Fibroblast of skin of right biceps (primary cell): Measurements from ENCODE around the gene TPD52L1.
A peak's percentile ranks its signal among the peaks of the same experiment; 100 is the strongest.

Experiments used
- DNase-seq: peaks from one replicate; pipeline ENCODE4 v3.0.0-alpha.2; 2013

TPD52L1 gene

DNA sequence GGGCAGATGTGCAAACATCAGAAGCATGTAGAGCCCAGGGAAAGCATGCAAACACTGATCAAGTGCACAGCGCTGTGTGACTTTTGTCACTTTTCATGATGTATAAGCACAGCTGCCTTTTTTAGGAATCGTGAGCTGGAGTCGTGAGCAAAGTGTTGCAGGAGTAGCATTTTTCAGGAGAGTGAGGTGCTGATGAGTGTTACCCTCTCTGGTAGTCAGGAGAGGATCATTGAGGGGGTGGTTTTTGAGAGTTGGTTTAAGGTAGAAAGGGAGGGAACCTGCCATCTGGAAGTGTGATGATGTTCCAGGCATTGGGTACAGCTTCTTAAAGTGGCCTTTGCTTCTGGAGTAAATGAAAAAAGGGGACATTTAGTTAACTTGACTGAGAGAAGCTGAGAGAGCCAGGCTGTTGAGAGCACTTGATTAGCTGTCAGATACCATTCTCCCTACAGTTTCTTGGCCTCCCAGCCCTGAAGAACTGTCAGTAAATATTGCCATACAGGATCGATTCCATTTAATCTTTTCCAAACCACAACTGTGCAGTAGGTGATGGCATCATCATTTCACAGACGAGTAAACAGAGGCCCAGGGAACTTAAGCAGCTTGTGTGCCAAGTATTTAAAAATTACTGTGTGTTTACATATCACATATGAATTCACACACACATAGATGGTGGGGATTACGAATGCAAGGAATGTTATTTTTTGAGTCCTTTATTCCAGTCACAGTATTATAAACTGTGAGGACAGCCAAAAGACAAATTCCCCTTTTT lies 28.9 kb downstream of the TPD52L1 start:
- DNase-seq, result no peak

DNA sequence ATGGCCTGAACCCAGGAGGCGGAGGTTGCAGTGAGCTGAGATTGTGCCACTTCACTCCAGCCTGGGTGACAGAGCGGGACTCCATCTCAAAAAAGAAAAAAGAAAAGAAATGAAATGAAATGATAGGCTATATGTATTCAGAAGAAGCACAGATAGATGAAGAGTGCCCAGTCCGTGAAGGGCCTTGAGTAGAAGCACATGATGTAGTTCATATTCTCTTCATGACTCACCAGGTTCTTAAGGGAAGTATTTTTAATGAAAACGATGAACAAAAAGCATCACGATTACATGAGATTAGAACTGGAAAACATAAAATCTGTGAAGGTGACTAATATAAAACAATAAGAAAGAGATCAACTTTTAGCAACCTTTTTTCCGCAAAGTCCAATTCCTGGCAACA lies 29.8 kb downstream of the TPD52L1 start:
- DNase-seq, result peak; percentile 43

DNA sequence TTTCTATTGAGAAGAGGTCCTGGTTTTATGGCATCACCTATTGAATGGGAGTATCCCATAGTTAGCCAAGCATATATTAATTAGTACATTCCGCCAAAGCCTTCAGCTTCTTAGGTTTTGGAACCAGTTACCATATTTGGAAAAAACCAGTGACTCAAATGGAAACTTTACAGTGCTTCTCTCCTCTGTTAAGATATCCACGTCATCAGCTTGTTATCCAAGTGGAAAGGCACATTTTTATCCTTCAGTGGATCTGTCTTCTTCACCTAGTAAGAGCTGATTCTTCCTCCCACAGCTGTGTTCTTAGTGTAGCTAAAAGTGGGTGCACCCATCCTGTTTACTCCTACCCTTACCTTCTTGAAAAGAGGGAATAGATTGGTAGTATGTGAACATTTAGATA lies 34.5 kb downstream of the TPD52L1 start:
- peak; percentile 56 for DNase-seq

DNA sequence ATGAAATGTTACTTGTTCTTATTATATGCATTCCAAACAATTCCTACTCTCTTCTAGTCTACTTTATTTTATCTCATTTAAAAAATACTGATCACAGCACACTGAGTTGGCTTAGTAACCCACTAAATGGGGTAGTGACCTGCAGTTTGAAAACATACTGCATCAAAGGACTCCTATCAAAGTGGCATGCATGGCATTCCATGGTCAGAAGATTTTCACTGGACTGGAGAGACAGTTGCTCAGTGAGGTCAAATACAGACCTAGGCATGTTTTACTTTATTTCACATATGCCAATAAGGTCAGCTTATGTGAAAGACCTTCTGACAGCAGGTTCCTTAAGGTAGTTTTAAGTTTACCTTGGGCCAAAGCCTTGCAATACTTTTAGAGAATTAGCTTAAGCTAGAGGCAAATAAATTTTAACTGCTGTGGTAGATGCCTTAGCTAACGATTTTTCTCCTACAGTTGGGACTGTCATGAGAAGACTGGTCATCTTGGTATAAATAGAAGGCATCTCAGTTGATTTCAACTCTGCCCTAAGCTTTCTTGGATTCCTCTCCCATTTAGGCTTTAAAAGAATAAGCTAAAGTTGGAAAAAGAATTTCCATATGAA lies 35.1 kb downstream of the TPD52L1 start:
- DNase-seq, result no peak

DNA sequence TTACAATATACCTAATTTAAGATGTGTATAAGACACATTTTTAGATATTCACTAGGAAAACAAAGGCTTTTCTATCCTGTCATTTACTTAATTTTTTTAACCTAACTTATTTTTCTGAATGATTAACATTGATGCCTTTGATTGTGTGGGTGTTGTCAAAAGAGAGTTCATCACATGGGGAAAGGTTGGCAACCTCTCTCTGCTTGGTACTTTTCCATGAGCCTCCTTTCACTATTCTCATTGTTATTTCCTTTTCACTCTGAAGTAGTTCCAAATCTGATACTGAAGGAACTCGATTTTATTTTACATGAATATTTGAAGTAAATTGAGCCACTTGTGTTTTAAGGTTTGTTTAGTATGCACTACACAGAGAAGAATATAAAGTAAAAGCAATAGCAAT lies 35.9 kb downstream of the TPD52L1 start:
- no peak for DNase-seq

DNA sequence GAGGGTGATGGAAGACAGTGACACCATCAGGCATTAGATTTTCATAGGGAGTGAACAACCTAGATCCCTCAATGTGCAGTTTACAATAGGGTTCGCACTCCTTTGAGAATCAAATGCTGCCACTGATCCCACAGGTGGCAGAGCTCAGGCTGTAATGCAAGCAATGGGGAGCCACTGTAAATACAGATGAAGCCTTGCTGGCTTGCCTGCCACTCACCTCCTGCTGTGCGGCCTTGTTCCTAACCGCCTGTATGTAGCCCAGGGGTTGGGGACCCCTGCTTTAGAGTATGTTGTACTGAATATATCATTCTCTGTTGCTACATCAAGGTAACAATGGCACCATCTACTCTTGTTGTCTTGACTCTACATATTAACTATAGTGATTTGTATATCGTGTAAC lies 37.1 kb downstream of the TPD52L1 start:
- no peak for DNase-seq

DNA sequence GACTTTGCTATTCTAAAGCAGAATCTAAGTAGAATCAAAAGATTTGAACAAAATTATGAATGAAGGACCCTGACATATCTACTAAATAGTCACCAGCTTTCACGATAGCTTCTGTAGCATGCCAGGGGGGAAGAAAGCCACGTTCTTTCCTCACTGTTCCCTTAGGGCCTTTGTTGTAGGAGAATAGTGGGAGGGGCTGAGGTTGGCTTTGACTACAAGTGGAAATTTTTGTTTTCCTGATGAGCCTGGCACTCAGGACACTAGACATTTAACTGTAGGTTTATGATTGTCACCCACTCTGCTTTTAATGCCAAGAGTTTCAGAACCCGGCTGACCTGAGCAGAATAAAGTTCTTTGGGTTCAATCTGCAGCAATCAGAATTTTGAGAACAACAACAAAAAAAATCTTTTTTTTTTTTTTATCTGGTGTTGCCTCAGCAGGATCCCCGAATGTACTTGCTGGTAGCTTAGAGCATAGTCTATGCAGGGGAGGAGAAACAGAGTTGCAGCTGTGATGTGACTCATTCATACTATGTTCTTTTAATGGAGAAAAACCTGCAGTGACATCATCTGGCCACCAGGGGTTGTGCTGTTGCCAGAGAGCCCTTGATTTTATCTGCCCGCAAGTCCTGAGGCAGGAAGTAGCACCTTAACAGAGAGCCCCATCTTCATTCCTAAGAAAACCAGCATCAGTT lies 38.5 kb downstream of the TPD52L1 start:
- DNase-seq, result peak; percentile 82

DNA sequence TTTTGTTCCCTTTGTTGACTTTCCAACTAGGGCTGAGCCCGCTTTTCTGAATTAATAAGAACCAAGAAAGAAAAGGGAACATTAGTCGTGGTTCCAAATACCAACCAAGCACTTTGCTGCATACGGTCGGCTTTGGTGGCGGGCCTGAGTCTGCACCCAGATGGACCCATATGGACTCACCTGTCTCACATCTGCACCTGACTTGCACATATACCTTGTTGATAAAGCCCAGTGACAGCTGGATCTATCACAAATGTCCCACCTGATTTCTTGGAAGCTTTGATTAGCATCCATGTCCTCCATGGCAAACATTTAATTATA lies 39.0 kb downstream of the TPD52L1 start:
- DNase-seq, result no peak

DNA sequence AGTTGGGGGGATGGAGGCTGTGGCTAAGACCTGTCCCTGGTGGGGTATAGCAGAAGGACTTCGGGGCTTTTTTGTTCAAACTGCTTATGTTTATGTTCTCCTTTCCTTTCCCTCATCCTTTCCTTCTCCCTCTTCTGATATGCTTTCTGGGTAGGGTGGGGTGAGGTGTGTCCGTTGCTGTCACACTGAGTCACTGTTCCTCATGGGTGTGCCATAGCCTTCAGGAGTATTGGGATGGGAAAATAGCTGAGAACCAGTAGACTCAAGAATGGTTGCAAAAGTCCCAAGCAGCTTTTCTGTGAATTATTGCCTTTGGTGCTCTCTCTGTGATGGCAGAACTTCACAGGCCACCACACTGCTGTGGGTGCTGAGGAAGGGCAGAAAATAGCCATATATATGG lies 39.6 kb downstream of the TPD52L1 start:
- no peak for DNase-seq

DNA sequence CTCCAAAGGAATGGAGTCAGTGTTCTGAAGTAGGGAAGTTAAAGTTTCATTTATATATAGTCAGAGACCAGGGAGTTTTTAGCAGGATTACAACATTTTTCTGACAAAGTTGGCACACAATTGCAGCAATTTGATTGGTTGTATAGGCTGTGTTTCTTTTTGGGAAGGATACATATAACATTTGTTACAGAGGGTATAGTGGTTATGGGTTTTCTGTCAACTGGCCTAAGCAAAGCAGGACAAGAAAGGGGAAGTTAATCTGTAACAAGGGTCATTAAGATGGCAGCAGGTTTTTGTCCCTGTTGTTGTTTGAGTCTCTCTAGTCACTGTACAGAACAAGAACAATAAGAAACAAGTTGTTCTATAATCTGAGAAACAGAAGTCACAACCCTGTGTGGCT lies 41.4 kb downstream of the TPD52L1 start:
- DNase-seq, result no peak

DNA sequence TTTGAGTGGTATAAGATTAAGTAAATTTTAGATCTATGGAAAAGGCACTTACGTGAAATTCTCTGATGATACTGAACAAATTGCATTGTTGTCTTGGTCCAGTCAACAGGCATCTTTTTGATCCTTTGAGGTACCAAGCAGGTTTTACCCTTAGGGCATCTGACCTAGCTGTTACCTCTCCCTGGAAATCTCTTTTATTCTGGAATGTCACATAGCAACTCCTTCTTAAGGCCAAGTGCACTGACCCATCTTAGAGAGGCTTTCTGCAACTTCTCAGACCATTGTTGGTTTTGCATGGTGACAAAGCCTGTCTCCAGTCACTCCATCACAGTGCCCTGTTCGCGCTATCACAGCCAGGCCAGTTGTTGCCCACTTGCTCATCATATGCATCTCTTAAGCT lies 42.0 kb downstream of the TPD52L1 start:
- DNase-seq, result no peak

DNA sequence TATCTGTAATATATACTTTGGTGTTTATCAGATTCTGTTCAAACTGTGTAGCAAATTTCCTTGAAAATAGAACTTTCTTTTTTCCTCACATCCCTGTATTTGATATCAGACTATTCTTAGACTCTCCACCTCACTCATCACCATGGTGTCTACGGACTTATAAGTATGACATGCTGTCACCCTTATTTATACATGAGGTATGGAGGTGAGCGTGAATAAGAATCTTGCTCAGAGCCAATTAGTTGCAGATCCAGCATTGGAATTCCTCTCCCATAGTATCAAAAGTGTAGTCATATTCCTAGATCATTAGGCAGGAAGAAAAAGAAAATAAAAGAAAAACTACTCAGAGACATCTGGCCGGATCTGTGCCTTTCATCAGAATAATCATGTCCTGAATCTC lies 43.0 kb downstream of the TPD52L1 start:
- DNase-seq, result peak; percentile 49

DNA sequence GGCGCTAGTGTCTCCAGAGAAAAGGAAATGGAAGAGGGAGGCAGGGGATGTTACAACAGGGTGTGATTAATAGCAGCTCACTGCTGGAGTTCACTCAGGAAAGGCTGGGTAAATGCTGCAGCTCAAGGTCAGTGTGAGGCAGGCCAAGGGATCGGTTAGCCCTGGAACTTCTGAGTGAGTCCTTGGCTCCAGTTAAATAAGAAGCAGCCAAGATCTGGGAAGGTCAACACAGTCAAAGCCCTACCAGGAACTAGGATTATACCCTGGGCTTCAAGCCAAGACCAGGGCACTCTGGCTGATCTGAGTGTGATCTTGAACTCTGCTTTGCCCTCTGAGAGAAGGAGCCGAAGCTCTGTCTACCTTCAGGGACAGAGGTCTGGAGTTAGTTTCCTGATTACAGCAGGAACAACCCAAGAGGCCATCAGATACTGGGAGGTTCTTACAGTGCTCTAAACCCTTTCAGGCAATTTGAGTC lies 44.3 kb downstream of the TPD52L1 start:
- peak; percentile 62 for DNase-seq

DNA sequence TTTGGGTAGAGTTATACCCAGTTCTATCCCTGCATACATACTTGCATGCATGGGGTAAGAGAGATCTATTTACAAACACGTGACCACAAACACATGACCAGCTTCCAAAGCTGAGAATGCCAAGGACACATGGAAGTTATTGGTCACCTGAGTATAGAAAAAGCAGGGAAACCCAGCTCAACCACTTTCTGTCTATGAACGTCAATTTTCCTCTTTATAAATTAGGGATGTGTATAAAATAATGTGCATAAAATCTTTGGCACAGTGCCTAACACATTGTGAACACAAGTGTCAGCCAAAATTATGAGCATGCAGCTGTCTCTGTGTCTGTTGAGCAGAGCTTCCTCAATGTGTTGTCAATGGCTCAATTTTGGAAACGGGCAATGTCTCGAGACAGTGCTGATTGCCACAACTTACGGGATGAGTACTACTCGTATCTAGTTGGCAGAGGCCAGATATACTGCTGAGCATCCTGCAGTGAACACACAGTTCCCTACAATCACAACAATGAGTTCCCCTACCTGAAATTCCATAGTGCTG lies 44.9 kb downstream of the TPD52L1 start:
- DNase-seq, result no peak

DNA sequence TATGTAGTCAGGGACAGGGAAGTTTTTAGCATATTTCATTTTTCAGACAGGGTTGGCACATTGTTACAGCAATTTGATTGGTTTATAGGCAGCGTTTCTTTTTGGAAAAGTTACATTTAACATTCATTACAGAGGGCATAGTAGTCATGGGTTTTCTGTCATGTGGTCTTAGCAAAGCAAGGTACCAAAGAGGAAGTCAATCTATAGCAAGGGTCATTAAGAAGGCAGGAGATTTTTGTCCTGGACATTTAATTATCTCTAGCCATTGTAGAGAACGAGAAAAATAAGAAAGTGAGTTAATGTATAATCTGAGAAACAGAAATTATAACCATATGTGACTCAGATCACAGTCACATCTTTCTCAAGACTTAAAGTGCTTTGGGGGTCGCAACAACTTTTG lies 47.4 kb downstream of the TPD52L1 start:
- no peak for DNase-seq

DNA sequence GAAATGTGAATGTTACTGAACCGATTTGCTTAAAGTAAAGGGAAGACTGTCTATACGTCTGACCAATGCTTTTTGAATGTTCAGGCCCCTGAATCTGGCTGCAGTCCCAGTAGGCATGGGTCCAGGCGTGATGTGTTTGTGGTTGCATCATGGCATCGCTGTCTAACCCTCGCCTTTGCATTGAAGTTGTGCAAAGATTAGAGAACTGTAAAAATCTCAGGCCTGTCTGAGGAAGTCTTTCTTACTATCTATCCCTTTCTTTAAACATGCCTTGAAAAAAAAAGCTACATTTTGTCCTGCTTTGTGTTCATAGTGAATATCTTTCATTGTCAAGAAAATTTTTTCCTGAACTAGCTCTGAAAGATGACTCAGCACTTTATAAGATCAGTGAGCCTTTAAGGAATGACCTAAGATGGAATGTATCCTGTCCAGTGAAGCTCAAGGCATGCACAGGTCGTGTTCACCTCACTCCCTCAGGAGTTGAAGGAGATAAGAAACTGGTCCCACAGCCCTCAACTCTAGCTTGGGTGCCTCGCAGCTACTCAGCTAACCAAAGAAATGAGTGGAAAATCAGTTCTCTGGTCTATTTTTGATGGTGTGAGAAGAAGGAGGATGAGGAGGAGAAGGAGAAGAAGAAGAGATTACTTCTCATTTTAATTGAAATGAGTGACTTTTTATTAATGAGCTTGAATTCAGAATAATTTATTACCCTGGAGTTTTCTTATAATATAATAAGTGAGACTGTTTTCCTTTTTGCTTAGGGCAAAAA lies 48.6 kb downstream of the TPD52L1 start:
- peak; percentile 96 for DNase-seq

DNA sequence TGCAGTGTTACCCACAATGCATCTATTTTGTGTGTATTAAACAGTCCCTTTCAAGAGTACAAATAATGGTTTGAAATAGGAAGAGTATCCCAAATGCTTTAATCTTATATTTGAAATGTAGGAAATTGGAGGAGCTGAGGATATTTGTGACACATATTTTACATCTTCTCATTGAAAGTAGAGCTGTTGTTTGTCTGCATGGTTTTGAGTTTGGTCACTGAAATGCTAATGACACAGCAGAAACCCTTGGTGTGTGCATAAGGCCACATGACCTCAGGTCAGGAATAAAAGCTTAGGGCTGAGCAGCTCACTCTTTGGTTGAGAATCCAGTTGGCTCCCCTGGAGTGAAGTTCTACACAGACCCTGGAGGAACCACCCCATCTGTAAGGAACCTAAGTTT lies 49.8 kb downstream of the TPD52L1 start:
- DNase-seq, result no peak

DNA sequence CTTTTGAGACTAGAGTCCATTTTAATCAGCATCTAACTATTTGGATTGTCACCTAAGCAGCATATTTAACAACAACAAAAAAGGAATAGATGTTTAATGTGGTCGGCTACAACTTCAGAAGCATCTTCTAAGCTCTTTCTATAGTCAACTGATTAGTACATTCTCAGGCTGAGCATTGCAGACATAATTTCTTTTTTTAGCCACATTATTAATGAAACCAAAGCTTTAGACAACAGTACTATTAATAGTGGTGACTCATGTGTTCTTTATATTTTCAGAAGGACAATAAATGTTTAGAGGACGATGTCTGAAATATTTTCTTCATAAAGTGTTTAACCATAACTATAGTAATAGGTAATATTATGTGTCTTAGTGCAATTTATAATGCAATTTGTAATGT lies 52.4 kb downstream of the TPD52L1 start:
- no peak for DNase-seq

DNA sequence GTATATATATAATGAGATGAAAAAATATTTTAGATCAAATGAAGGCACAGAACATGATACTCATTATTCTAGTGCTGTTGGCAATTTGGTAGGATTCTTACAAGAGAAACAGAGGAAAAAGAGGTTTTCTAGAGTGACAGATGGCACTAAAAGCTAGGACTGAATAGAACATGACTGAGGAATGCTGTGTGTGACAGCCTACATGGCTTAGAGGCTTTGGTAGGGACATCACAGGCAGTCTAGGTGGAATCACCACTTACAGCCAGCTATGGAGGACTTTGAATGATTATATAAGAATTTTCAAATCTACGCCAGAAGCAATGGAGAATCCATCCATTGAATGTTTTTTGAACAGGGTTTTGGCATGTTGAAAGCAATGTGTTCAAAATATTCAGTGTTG lies 52.8 kb downstream of the TPD52L1 start:
- no peak for DNase-seq

DNA sequence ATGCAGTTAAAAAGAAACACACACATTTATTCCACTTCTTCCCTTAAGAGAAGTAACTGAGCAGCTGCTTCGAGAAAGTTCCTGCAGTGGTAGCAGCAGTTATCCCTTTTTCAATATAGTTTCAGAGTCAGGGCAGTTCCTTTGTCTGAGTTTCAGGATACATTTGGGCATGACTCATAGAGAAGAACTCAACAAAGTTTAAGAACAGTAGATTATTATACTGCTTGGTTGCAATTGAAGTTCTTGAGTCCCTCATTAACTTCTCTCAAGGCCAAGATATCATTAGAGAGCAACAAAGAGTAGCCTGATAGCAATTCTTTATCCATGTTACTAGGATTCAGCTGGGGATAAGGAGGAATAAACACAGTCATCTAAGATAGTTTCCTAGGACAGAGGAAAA lies 54.4 kb downstream of the TPD52L1 start:
- DNase-seq, result no peak

DNA sequence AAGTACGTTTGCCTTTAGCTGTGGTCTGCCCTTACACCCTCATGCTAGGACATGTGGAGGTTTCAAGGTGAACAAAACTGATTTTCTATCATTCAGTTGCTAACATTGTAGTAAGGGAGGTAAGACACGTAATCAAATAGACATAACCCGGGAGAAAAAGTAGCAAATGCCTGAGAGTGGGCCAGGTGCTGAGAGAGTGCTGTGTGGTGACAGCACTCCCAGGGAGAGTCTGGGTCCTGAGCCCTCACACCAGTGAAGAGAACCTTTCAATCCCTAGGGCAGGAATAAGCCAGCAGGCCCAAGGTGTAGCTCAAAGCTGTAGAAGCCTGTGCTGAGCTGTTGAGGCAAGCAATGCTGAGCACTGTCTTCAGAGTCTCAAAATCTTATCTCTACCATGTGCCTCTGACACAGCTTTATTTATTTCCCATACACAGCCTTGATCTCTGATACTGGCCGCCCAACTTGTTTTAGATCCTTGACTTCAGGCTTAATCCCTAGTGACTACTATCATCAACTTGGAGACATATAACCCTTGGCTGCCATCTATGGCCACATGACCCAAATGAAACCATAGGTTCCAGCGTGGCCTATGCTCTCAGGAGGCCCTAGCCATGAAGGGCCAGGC lies 55.2 kb downstream of the TPD52L1 start:
- no peak for DNase-seq

DNA sequence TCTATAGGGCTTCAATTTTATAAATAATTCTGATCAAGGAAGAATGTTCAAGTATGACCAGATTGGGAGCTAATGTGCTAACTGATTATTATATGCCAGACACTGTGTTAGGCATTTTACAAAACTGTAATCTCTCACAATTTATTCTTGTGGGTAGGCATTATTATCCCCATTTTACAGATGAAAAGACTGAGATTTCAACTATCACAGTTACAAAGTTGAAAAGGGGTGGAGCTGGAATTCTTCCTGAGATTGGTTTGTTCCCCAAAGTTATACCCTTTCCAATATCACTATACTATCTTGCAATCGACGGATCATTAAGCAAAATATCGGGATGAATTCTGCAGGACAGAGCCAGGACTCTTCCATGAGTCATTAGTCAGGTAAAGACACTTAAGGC lies 57.1 kb downstream of the TPD52L1 start:
- DNase-seq, result no peak

DNA sequence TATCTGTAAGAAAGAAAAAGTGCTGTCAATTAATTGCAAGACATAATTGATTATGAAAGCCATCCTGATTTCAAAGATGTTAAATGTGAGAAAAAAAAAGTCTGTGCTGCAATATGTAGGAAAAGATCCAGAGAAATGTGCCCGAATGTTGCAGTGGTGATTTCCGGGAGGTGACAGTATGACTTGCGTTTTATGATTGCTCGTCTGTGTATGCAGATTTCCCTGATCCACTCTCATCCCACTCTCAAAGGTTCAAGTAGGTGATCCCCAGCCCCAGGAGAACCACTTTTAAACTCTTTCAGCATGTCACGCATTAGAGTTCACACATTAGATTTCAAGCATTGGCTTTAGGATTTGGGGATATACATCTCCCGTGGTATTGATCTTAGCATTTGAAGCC lies 57.8 kb downstream of the TPD52L1 start:
- DNase-seq, result no peak
